Activated T-cell treated with anti-CD3 and anti-CD28 coated beads for 24 hours (primary cell): ENCODE data around the gene E2F1.

Experiments used
- DNase-seq: peaks from one replicate; pipeline ENCODE4 v3.0.0-alpha.2; 2020; ENCODE audit warnings: low read depth

The E2F1 gene

DNA sequence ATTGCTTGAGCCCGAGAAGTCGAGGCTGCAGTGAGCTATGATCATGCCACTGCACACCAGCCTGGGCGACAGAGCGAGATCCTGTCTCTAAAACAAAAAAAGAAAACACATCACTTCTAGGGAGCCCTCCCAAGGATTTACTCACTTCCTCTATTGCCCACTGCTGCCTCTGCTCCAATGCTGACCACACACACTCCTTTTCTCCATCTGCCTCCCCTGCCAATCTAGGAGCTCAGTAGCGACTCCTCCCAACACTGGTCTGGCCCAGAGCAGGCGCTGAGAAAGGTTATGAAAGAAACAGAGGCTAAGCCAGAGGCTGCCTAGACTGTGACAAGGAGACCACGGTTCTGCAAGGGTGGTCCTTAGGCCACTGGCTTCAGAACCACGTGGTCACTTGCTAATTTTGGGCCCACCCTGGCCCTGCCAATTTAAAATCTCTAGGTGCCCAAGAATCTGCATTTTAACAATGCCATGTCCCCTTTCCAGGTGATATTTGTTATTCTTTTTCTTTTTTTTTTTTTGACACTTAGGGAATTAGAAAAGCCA, 1.3 kb upstream of the E2F1 start:
- DNase-seq, result no peak

DNA sequence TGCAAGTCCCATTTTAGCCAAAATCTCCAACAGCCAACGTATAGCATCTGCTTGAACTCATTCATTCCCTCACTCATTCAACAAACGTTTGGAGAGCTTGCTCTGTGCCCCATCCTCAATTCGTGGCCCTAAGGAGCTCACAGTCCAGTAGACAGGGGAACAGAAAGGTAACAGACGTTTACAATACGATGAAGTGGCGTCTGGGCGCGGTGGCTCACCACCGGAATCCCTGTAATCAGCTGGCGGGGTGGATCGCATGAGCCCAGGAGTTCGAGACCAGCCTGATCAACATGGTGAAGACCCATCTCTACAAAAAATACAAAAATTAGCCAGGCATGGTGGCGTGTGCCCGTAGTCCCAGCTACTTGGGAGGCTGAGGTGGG, 790 bp upstream of the E2F1 start:
- DNase-seq, result no peak

DNA sequence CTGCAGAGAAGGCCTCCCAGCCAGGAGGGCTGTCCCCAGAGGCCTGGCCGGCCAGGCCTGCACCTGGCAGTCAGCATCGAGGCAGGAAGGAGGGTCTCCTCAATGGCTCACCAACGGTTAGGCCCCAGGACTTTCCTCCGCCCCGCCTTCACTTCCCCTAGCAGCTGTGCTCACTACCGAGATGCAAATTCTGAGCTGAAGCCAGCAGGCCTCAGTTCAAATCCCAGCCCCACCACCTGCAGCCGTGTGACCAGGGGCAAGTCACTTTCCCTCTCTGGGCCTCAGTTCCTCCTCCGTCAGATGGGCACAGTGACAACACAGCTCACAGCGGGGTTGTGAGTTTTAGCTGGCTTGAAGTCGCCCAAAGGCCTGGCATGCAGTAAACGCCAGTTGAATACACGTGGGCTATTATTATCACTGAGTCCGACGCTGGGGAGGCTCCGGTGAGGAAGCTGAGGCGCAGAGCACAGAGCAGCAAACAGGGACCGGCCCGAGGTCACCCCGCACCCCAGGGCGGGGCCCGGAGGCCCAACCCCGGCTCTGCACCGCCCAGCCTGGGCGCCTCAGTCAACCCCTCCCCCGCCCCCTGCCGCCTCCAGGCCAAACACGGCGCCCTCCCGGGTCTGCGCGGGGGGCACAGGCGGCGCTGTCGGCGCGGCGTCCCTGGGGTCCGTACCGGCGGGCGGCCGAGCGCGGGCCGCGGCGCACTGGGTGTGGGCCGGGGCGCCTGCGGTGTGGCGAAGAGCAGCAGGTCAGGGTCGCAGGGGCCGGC, 671 bp downstream of the E2F1 start:
- DNase-seq, result peak; percentile 65

DNA sequence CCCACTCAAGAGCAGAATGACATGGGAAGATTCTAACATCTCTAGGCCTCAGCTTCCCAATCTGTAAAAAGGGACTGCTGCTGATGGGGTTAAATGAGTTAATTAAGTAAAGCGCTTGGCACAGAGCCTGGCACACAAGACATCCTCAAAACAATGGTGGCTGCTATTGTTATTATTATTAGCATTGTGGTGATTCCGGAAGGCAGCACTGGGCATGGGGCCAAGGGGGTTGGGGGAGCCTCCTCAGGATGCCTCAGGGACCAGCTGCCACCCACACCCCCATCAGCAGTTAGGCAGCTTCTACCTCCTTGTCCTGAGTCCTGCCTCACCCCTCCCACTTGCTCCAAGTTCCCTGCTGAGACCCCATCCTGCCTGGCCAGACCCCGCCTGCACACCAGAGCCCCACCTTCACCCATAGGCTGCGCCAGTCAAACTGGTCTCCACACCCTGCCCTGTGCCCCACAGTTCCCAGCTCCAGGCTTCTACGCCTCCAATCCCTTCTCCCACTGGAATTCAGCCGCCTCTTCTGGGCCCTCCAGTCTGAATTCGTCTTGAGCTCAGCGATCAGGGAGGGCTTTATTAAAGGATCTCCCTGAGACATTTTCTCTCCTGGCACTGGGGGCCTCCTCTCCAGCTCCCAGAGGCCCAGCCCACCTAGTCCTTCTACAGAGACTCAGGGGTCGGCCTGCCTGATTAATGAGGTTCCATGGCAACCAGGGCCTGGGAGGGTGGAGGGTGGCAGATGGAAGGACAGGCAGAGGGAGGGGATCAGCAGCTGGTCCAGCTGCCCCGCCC, 1.5 kb downstream of the E2F1 start:
- no peak for DNase-seq

DNA sequence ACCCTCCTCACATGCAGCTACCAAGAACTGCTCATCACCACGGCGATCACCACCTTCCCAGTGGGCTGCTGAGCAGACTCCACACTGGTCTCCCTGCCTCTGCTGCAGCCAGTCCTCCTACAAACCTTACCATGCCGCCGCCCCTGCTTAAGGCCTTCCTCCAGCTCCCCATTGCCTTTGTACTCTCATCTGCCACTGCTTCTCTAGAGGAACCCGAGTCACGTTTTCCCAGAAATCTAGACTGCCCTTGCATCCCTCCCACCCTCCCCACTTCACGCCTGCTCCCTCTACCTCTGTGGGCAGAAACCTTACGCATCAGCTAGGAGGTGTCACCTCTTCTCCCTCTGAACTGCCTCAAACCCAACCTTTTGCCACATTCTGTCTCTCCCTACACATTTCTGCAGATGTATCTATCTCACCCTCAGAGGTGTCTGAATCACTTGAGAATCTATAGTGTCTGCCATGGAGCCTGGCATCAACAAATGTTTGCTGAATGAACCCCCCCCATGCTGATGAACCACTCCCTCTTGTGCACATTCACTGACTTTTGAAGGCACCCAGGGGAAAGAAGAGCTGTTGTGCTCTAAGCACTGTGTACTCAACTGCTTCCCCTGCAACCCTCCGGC, 4.3 kb downstream of the E2F1 start:
- DNase-seq, result no peak

DNA sequence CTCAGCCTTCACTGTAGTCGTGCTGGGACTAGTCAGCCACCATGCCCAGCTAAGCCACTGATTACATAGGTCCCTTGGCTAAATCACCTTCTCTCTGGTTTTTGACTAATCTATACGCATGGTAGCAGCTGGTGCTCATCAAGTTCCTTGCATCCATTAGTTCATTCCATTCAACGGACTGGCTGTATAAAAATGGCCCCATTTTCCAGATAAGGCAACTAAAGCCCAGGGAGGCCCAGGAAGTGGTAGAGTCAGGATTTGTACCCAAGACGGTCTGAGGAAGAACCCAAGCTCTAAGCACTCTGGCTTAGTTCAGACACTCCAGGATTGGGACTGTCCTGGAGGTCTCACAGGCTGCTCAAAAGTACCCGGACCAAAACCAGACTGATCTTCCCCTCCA, 4.9 kb downstream of the E2F1 start:
- DNase-seq, result no peak

DNA sequence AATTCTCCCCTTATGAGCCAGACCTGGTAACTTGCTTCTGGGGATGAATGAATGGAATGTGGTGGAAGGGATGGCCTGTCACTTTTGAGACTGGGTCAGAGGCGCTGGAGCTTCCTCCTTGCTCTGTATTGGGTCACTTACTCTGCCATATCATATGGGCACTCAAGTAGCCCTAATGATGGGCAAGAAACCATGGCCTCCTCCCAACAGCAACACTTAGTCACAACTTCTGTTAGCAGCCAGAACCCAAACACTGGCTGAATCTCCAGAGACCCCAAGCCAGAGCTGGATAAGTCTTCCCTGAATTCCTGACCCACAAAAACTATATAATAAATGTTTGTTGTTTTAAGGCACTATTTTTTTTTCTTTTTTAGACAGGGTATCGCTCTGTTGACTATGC, 5.5 kb downstream of the E2F1 start:
- no peak for DNase-seq

DNA sequence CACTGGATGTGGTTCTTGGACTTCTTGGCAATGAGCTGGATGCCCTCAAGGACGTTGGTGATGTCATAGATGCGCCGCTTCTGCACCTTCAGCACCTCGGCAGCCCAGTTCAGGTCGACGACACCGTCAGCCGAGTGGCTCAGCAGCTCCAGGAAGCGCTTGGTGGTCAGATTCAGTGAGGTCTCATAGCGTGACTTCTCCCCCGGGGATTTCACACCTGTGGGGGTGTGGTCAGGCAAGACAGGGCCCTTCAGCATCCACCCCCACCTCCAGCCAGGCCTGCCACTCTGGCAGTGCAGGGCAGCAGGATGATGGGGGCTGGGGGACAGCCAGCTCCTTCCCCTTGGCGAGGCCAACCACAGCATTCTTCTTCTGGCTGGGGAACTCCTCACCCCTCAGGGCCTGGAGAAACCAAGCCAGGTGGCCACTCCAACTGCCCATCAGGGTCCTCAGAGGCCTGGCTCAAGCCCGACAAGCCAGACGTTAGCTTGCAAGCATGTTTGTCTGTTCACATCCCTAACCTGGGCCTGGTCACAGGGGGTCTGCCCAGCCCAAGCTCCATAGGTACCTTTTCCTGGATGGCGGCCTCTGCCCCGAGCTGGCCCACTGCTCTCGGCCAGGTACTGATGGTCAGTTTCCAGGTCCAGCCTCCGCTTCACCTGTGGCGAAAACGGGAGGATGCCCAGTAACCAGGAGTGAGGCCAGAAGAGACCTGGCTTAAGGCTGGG, 6.3 kb downstream of the E2F1 start:
- no peak for DNase-seq

DNA sequence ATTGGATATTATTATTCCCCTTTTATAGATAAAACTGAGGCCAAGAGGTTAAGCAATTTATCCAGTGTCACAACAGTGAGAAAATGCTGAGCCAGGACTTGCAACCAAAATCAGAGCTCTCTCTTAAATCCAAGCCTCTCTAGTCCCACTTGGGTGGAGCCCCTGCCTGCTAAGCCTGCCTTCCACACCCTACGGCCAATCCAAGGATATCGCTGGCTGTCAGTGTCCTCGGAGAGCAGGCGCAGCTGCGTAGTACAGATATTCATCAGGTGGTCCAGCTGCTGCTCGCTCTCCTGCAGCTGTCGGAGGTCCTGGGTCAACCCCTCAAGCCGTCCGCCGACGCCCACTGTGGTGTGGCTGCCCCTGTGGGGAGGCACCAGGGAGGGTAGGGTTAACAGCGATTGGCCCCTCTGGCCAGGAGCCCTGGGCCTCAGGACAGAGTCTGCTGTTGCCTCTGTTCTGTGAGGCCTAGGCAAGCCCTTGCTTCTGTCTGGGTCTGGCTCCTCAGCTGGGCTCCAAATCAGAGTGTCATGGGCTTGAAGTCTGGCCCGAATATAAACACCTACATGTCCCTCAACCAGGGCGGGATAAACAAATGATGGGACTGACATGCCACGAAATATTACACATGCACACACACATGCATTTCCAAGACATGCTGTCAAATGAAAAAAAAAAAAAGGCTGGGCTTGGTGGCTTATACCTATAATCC, 8.0 kb downstream of the E2F1 start:
- no peak for DNase-seq

DNA sequence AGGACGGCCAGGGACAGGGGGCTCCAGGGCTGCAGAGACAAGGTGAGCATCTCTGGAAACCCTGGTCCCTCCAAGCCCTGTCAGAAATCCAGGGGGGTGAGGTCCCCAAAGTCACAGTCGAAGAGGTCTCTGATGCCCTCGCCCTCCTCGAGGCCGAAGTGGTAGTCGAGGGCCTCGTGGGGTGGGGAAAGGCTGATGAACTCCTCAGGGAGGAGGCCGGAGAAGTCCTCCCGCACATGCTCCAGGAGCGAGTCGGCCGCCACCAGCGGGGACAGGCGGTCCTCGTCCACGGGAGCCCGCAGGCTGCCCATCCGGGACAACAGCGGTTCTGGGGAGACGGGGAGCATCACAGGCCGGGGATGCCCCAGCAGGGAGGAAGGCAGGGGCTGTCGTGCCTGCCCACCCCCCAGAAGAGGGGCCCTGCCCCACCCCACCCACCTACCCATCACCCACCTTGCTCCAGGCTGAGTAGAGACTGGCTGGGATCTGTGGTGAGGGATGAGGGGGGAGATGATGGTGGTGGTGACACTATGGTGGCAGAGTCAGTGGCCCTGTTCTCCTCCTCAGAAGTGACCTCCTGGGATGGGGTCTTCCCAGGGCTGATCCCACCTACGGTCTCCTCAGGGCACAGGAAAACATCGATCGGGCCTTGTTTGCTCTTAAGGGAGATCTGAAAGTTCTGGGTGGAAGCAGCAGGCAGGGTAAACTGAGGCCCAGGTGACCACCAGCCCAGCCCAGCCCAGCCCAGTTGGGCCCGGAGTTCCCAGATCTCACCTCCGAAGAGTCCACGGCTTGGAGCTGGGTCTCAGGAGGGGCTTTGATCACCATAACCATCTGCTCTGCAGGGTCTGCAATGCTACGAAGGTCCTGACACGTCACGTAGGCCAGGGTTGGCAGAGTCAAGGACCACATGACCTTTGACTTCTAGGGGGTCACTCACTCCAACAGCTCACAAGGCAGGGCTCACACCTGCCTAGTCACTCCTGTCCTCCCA, 9.2 kb downstream of the E2F1 start:
- no peak for DNase-seq

DNA sequence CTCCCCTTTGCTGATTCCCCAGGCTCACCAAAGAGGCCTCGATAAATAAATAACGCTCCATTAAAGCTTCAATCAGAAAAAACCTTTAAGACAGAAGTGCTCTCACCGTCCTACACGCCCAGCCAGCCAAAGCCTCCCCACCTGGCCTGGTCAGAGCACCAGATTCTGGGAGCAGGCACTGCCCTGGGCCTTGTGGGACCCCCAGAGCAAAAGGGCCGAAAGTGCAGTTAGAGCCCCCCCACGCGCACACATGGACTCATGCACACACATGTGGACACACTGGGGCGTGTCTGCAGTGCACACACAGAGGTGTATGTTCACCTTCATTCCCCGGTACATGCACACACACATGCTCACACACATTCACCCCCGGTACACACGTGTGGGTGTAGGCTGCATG, 10.1 kb downstream of the E2F1 start:
- no peak for DNase-seq

DNA sequence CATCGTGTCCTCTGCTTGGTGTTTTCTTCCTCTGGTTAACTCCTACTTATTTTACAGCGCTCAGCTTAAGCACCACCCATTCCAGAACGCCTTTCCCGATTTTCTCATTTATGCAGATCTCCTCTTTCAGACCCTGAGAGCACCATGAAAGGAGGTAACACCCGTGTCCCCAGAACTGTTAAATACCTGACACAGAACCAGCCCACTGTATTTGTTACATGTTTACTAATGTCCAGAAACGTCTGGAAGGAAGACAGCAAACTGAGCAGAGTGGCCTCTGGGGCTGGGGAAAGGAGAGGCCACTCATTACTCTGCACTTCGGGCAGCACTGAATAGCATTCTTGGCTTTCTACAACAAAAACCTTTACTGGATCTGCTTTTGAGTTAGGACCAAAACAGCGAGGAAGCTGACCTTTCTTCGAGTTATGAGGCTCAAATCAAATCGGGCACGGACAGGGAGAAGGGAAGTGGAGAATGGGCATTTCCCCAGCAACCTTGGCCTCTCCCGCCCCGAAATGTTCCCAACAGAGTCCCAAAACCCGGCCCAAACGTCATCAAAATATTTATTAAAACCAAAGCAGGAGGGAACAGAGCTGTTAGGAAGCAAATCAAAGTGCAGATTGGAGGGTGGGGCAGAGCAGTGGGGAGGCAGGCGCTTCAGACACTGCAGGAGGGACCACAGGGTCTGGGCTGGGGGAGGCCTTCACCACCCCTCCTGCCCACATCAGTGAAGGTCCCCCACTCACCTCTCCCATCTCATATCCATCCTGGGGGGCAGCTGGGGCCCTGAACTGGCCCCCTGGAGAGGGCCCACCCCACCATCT, 10.8 kb downstream of the E2F1 start:
- DNase-seq, result no peak

DNA sequence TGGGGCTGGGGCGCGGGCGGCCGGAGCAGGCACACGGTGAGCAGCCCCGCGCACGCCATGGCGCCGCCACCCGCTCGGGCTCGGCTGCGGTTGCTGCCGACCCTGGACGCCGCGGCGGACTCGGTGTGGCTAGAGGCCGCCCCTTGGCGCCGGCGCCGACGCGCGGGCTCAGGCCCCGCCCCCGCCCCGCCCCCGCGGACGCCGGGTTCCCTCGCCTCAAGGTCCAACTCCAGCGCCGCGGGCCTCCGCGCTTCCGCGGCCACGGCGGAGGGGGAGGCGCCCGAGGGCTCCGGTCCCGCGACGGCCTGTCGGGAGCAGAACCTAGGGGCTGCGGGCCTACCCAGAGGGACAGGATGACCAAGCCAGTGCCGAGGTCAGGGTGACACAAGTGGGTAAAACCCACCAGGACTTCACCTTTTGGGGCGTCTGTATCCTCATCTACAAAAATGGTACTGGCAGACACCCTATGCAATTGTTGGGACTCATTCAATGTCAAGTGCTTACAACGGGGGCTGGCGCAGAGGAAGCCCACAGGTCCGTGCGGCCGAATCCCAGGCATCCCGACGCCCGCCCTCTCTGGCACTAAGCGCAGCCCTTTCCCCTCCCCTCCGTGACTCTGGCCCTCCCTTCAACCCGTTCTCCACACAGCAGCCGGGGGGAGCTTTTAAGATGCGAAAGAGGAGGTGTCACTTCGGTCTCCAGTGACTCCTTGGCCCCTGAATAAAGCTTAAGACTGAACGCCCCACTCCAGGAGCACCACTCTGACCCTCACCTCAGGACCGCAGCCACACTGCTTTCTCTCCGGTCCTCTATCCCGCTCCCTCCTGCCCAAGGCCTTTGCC, 11.7 kb downstream of the E2F1 start, which contains the start of gene NECAB3:
Gene NECAB3, minus strand, starts transcription at position 135 of the 842 bp plus-strand sequence. Its CDS starts 76 bp downstream, at position 59.
- DNase-seq, result no peak

DNA sequence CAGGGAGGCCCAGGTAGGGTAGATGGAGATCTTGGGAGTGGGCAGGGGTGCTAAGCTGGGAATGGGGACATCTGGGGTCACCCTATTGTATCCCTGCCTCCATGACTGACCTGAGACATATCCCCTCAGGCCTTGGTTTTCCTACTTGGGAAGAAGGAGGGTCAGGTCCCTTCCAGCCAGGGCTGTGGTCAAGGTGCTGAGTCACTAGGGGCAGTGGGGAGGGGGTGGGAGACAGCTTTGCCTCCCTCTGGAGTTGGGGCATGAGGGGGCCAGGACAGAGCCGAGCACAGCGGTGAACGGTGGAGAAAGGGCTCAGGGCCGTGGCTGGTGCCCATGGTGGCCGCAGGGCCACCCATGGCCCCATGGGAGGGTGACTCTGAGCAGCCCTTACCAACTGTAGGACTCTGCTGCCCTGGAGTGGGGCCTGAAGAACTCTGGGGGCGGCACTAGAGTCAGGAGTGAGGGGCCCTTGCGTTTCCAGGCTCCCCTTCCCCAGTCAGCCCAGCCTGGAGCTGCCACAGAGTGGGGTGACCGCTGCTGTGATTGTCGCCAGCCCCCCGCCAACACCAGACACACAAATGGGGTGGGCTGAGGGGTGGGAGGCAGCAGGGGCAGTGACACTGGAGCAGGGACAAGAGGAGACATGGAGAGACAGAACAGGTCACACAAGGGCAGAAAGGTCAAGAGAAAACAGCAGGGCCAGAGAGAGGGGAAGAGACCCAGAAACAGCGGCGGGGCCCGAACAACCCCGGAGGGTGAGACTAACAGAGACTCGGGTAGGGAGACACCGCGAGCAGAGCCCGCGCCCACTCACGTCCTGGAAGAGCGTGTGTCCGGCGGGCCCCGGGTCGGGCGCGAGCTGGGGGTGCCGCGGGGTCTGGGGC, 12.5 kb downstream of the E2F1 start:
- no peak for DNase-seq

DNA sequence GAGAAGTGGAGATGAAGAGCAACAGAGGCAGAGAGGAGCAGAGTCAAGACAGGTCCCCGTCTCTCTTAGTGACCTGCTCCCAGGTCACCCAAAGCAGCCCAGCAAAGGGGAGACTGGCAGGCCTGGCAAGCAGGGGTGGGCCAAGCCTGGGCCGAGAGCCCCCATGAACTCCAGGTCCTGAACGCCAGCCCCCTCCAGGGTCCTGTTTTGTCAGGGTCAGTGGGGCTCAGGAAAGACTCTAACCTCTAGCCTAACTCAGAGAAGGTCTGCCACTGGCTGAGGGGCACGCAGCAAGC, 13.1 kb downstream of the E2F1 start:
- no peak for DNase-seq

DNA sequence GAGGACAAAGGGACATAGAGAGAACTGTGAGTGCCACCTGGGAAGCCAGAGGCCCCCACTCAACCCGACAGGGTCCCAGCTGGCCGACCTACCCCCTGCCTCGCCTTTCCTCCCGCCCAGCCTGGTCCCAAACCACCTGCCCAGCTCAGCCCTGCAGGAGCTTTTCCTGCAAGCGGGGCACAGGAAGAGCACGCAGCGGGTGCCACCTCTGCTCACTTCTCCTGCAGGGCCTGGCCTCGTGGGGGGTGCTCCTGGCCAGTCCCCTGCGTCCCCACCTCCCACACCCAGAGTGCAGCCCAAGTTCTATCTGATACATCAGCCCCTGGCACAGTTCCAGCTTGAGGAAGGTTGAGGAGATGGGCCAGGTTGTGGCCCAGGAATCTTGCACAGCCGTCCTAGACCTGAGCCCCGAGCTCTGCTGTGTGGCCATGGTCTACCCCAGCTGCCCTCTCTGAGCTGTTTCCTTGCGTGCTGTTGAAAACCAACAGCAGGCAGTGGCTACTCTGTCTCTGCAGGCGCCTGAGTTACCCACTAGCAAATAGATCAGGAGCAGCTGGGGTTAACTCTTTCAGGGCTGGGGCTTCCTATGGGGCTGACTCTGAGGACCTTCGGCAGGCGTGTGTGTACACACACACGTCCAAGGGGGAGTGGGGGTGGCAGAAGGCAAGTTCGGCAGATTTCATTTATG, 13.6 kb downstream of the E2F1 start:
- DNase-seq, result no peak
